Cardiac fibroblast (primary cell): ENCODE data around the gene SNCAIP.

ENCODE experiments used
- DNase-seq, 2 donors: peaks; one replicate each; pipeline versions ENCODE4 v3.0.0 to v3.0.0-alpha.2; 2010; ENCODE audit warnings: low read depth in 2 of 2
- H3K4me3 ChIP-seq, 2 donors: replicated peaks in 1 of 2; 1 replicate in 1 of 2; 2 replicates in 1 of 2; pipeline ENCODE4 v1.5.1; 2011; ENCODE audit warnings: low read depth in 2 of 2, low read length in 2 of 2, mild to moderate bottlenecking in 2 of 2, moderate library complexity in 1 of 2
- CTCF ChIP-seq: IDR thresholded peaks from one replicate; pipeline ENCODE4 v1.5.1; 2011; ENCODE audit warnings: low read depth, mild to moderate bottlenecking, low read length, inconsistent platforms

Gene SNCAIP

GRCh38 chr5:122322801-122323548 lies 10.9 kb downstream of the SNCAIP start:
- TF ChIP-seq CTCF: no peak
- H3K4me3 ChIP-seq: no peak overlapping the region
- peak in 1 of 2 donors; percentile 45 for DNase-seq

- no peak for TF ChIP-seq CTCF
- H3K4me3 ChIP-seq: no peak overlapping the region
Observed at GRCh38 chr5:122323738-122324137, 11.7 kb downstream of the SNCAIP start.

GRCh38 chr5:122327110-122327509 lies 15.1 kb downstream of the SNCAIP start:
- H3K4me3 ChIP-seq: no peak overlapping the region
- no peak for DNase-seq
- no peak for TF ChIP-seq CTCF

More at GRCh38 chr5:122323738-122324137, 11.7 kb downstream of the SNCAIP start:
- DNase-seq: no peak

- no peak overlapping the region for H3K4me3 ChIP-seq
- no peak for TF ChIP-seq CTCF
- DNase-seq: no peak
Observed at GRCh38 chr5:122330881-122331280, 18.8 kb downstream of the SNCAIP start.

- H3K4me3 ChIP-seq: no peak overlapping the region
- DNase-seq: no peak
- TF ChIP-seq CTCF: no peak
Observed at GRCh38 chr5:122332599-122333555, 20.8 kb downstream of the SNCAIP start.

- no peak overlapping the region for H3K4me3 ChIP-seq
- DNase-seq: peak in 1 of 2 donors; percentile 6
- TF ChIP-seq CTCF: no peak
Observed at GRCh38 chr5:122333564-122333963, 21.5 kb downstream of the SNCAIP start.
